ENCODE data around the gene TRAF3IP1.

TRAF3IP1 gene

DNA sequence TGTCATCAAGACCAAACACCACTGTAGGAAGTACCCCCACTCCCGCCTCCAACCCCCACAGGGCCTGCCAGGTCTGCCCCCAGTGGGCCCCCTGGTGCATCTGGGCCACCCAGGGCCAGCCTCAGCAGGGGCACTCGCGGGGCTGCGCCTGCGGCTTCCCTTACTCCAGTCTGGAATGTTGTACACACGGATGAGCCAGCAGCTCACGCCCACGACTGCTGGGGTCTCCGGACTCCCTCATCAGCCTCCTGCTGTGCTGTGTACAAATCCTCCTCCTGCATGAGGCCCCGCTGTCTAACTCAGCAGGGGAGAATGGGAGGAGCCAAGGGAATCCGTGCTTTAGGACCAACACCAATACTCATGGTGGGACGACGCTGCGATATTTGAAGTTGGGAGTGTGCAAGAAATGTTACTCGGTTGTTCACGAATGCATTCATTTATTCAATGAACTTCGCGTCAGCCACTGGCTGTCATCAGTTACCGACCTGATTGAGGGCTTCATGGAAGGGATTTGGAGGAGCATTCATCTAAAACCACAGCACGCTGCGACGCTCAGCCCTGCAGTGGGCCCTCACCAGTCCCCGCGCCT is 105.8 kb downstream of the TRAF3IP1 start:
- H3K4me3 ChIP-seq (ENCODE audit: low read depth, low read length), result peak overlapping the region; percentile 97
- TF ChIP-seq, protein P1, sequence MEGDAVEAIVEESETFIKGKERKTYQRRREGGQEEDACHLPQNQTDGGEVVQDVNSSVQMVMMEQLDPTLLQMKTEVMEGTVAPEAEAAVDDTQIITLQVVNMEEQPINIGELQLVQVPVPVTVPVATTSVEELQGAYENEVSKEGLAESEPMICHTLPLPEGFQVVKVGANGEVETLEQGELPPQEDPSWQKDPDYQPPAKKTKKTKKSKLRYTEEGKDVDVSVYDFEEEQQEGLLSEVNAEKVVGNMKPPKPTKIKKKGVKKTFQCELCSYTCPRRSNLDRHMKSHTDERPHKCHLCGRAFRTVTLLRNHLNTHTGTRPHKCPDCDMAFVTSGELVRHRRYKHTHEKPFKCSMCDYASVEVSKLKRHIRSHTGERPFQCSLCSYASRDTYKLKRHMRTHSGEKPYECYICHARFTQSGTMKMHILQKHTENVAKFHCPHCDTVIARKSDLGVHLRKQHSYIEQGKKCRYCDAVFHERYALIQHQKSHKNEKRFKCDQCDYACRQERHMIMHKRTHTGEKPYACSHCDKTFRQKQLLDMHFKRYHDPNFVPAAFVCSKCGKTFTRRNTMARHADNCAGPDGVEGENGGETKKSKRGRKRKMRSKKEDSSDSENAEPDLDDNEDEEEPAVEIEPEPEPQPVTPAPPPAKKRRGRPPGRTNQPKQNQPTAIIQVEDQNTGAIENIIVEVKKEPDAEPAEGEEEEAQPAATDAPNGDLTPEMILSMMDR (IDR thresholded peaks at IDR 0.05; ENCODE audit: low read depth, low read length), result no peak

DNA sequence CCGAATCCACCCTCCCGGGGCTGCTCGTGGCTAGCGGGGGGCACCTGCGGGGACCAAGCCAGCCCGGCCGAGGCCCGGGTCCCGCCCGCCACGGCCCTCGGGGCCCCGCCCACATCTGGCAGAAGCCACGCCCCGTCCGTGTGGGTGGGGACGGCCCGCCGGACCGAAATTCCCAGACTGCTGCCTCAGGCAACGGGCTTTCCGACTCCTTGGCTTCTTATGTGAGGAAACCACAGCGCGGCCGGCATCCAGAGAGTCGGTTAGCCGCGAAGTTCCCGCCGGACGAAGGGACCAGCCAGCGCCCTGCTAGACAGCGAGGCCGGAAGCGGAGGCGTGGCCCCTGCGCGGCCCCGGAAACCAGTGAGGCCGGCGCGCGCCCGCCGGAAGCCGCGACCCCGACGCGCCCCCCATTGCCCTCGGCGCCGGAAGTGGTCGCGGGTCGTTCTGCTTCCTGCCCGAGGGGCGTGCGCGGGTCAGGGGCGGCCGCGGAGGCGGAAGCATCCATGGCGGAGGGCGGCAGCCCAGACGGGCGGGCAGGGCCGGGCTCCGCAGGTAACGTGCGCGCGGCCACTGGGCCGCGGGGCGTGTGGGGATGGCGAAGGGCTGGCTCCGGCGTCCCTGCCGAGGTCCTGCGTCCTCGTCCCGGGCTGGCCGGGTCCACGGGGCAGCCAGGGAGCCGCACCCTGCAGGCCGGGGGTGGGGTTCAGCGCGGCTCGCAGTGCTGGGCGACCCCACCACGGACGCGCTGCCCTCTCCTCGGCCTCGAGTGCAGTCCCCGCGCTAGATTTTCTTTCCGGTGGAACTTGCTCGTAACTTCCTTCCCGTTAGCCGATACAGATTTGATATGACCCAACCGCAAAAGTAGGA is 106.5 kb downstream of the TRAF3IP1 start, which contains the start of gene ASB1:
Gene ASB1 (plus strand): TSS at position 360 of the 867 bp plus-strand sequence. CDS start 144 bp downstream, at position 504.
- peak within 1 kb of the TSS; percentile 97 for H3K4me3 ChIP-seq (ENCODE audit: low read depth, low read length)
- TF ChIP-seq, protein P1 (IDR thresholded peaks at IDR 0.05; ENCODE audit: low read depth, low read length), result no peak

DNA sequence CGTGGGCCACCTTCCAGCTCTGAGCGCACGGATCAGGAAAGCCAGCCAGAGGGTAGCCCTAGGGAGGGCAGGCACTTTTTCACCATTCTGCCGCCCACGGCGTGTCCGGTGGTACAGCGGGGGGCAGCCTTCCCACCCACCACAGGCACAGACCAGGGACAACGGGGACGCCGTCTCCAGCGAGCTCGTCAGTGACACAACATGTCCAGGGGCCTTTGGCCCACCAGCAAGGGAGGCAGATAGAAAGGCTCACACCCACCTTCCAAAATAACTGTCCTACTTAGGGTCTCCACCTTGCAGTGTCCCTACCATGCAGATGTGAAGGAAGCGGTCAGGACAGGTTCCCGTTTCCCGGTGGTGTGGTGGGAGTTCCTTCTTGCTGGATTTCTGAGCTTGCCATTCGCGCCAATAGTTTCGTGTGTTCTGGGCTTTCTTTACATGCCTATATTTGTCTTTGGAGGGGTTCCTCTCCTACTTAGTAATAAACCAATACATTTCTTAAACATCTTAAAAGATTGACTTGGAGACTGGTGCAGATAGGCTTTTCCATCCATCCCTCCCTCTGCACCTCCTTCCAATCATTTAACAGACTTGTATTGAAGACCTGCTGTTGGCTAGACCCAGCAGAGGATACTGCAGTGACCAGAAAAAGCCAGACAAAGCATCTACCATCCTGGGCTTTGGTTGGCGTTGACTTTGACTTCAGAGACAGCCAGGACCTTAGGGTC is 107.3 kb downstream of the TRAF3IP1 start:
- TF ChIP-seq, protein P1 (IDR thresholded peaks at IDR 0.05; ENCODE audit: low read depth, low read length), result no peak
- H3K4me3 ChIP-seq (ENCODE audit: low read depth, low read length), result peak overlapping the region; percentile 97

DNA sequence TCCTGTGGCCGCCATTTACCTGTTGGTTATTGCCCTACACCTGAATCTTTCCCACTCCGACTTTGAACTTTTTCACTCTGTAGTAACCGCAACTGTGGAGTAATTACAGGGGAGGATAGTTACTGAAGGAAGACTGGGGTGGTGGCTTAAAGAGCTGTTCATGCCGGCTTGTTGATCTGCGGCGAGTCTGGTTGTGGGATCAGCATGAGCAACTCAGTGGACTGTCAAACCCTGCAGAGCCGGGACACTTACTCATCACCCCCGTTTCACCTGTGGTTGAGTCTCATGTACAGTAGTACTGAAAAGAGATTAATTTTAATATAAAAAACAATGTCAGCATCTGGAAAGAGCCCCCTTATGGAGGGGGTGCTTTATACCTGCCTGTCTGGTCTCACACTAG is 108.5 kb downstream of the TRAF3IP1 start:
- TF ChIP-seq, protein P1 (IDR thresholded peaks at IDR 0.05; ENCODE audit: low read depth, low read length), result no peak
- H3K4me3 ChIP-seq (ENCODE audit: low read depth, low read length), result peak overlapping the region; percentile 97

DNA sequence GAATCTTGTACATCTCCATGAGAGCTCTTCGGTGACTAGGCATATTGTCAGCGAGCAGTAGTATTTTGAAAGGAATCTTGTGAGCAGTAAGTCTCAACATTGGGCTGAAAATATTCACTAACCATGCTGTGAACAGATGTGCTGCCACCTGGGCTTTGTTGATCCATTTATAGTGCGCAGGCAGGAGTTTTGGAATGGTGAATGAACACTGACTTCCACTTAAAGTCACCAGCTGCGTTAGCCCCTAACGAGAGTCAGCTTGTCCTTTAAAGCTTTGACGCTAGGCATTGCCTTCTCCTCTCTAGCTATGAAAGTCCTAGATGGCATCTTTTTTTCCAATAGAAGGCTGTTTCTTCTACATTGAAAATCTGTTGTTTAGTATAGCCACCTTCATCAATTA is 110.5 kb downstream of the TRAF3IP1 start:
- TF ChIP-seq, protein P1 (IDR thresholded peaks at IDR 0.05; ENCODE audit: low read depth, low read length), result no peak
- H3K4me3 ChIP-seq (ENCODE audit: low read depth, low read length), result no peak overlapping the region

DNA sequence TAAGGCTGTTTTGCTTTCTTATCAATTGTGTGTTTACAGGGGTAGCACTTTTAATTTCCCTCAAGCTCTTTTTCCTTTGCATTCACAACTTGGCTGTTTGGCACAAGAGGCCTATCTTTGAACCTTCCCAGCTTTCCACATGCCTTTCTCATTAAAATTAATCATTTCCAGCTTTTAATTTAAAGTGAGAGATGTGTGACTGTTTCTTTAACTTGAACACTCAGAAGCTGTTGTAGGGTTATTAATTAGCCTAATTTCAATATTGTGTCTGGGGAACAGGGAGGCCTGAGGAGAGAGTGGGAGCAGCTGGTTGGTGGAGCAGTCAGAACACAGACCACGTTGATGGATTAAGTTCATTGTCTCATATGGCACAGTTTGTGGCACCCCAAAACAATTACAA is 111.1 kb downstream of the TRAF3IP1 start:
- TF ChIP-seq, protein P1 (IDR thresholded peaks at IDR 0.05; ENCODE audit: low read depth, low read length), result no peak

More for the DNA sequence above, 111.1 kb downstream of the TRAF3IP1 start:
- H3K4me3 ChIP-seq (ENCODE audit: low read depth, low read length), result no peak overlapping the region
